NCI-H187 treated with DMSO at 0.1 percent for 48 hours (cell line): ENCODE measurements around the gene IGFBPL1.
"Not testable (repeated sequence)": the region's sequence is repeated elsewhere in the genome, so short reads cannot be mapped to it uniquely, and the experiment has no call there.

Source experiments
- DNase-seq: peaks from one replicate; lab custom pipeline; 2025; lab: John Stamatoyannopoulos, UW

The IGFBPL1 gene

DNA sequence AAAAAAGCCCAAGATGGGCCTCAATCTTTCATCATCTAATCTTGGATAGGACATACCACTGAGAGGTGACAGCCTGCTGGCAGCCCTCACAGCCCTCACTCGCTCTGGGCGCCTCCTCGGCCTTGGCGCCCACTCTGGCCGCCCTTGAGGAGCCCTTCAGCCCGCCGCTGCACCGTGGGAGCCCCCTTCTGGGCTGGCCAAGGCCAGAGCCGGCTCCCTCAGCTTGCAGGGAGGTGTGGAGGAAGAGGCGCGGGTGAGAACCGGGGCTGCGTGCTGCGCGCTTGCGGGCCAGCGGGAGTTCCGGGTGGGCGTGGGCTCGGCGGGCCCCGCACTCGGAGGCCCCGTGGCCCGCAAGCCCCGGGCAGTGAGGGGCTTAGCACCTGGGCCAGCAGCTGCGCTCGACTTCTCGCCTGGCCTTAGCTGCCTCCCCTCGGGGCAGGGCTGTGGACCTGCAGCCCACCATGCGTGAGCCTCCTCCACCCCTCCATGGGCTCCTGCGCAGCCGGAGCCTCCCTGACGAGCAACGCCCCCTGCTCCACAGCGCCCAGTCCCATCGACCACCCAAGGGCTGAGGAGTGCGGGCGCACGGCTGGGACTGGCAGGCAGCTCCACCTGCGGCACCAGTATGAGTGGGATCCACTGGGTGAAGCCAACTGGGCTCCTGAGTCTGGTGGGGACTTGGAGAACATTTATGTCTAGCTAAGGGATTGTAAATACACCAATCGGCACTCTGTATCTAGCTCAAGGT lies 46.7 kb downstream of the IGFBPL1 start:
- not testable (repeated sequence) for DNase-seq

DNA sequence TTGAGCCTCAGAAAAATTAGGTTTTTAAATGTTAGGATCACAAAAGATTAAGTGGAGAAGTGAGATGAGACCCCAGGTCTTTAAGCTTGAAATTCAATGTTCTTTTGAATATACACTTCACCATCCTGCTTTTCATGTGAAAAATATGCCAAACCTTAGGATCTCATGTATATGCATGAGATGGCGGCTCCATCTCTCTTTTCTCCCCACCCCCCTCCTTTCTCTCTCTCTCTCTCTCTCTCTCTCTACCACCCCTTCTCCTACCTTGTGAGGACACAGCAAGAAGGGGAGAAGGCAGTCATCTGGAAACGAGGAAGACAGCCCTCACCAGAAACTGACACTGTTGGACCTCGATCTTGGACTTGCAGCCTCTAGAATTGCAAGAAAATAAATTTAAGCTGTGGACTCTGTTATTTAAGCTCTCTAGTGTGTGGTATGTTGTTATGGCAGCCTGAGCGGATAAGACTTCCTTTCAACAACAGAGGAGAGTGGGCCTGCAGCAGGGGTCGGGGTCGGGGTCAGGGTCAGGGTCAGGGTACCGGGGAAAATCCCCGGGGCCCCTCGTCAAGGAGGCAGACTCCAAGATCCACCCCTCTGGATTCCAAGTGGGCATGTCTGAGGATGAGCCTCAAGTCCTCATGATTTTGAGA lies 48.1 kb downstream of the IGFBPL1 start:
- DNase-seq: no peak

DNA sequence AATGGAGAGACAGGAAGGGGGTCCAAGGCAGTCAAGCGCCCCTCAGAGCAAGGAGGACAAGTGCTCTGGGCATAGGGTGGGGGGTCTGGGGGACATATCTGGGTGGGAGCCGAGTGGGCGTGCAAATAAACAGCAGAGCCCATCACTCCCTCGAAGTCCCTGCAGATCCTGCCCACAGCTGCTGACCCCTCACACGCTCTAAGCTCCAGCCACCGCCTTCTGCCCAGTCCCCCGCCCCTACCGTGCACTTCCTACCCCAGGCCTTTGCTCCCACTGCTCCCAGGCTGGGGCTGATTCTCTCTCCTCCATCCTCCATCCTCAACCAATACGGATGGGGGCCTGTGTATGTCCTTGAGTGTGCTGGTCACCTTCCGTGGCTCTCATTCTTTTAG lies 48.7 kb downstream of the IGFBPL1 start:
- no peak for DNase-seq

DNA sequence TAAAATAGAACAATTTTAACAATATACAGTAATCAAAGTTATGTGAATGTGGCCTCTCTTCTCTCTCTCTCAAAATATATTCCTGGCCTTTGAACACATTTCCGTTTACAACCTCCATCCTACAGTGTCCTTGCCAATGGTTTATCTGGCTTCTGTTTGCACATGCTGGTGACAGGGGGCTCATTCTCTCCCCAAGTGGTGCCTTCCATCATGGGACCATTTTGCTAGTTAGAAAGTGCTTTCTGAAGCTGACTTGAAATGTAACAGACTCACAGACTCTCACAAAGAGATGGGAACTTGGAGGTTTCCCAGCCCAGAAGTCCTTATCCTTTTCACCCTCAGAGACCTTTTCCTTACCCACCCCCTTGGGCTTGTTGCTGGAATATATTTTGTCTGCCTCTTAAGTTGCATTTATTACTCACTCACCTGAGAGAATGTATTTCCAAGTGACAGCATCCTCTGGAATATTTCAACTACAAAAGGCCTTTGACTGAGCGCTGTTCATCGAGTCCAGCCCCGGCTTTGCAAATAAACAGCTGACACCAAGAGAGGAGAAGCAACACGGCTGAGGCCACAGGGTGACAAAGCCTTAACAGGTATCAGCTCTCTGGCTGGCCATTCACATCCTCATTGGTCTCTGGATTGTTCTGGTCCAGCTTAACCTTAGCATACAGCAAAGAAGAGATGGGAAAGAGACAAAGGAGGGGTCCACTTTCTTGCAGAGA lies 49.2 kb downstream of the IGFBPL1 start:
- DNase-seq: no peak

DNA sequence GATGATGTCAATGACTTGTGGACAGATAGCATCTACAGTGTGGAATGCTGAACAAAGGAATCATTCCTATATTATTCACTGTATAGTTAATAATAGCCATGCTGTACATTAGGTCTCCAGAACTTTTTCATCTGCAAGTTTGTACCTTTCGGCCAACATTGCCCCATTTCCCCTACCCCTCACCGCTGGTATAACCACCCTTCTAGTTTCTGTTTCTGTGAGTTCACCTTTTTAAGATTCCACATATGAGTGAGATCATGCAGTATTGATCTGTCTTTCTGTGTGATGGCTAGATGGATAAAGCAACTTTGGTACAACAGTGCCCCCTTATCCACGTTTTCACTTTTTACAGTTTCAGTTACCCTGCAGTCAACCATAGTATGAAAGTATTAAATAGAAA lies 50.6 kb downstream of the IGFBPL1 start:
- no peak for DNase-seq

DNA sequence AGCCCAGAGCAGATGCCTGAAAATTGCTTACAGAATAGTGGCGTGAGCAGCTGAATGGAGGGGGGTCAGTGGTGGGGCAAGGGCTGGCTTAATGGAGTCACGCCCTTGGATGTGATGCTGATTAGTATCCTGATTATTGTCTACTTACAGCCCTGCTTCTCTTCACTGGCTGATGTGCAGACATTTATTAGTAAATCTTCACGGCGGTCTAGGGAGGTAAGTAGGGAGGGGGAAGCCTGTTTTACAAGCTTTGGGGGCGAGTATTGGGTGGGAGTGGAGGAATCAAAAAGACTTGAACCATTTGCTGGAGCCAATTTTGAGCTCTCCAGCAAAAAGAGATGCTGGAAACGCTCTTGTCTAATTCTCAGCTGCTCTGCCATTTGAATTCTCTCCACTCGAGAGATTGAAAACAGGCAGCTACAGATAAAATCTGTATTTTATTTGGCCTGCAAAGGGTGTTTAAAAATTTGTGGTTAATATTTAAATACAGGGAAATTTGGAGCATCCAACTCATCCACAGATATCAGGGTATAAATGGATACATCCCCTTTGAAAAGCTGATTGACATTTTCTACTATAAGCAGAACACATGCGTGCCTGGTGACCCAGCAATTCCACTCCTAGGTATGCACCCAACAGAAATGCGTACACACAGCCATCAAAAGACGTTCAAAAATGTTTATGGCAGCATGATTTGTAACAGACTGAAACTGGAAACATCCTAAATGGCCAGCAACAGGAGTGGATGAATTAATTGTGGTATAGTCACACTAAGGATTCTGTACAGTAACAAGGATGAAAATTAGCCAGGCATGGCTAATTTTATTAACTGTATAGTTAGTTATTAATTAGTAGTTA lies 51.3 kb downstream of the IGFBPL1 start:
- no peak for DNase-seq

DNA sequence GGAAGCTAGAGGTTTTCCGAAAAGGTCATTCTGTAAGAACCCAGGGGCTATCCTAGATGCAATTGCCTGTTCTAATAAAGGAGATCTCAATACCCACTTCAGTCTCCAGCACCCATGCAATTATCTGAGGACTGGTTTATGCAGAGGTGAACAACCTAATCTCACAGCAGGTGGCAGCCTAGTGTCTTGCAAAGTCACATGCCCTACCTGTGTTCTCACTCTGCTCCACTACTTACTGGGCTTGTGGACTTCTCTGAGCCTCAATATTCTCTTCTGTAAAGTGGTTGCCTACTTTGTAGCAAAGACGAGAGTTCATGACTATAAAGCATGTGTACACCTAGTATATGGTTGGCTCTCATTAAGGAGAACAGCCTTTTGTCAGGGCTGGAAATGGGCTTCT lies 52.8 kb downstream of the IGFBPL1 start:
- no peak for DNase-seq

DNA sequence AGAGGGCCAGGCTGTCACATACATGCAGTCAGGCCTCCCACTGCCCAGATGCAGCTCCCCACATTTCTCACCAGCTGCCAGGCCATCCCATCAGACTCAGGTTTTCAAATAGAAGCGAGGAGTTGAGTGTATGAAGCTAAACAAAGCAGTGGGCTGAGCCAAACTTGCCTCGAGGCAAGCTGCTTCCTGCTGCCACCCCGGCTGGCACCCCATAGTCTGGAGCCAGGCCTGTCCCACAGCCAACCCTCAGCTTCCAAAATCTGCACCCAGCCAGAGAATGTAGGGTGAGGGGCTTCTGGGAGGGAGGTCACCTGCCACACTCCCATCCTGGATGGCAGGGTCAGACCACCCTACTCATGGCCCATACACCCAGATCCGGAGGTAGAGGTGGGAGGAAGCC lies 54.1 kb downstream of the IGFBPL1 start:
- DNase-seq: no peak

DNA sequence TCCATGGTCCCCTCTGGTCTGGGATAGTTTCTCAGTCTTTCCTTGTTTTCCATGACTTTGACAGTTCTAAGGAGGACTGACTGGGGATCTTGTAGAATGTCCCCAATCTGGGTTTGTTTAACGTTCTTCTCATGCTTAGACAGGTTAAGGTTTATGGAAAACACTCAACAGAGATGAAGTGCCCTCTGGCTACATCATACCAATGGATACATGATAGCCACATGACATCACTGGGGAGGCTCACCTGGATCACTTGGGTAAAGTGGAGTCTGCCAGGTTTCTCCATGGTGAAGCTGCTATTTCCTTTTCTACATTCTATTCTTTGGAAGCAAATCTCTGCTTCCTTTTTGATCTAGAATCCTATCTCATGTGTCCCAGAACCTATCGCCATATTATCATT lies 55.5 kb downstream of the IGFBPL1 start:
- DNase-seq: no peak

DNA sequence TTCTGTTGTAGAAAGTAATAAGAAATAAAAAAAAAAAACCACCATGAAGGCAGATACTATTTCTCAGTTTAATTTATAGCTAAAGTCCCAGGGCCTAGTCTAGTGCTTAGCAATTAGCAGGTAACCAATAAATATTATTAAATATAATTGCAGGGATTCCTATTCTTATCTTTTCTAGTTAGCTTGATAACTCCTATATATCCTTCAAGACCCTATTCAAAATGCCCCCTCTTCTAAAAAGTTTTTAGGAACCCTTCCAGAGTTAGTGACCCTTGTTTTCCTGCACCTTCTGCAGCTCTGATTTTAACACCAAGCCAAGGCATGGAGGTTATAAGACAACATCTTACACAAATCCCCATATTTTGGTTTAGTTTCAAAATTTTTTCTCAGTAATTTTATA lies 56.4 kb downstream of the IGFBPL1 start:
- DNase-seq: no peak

DNA sequence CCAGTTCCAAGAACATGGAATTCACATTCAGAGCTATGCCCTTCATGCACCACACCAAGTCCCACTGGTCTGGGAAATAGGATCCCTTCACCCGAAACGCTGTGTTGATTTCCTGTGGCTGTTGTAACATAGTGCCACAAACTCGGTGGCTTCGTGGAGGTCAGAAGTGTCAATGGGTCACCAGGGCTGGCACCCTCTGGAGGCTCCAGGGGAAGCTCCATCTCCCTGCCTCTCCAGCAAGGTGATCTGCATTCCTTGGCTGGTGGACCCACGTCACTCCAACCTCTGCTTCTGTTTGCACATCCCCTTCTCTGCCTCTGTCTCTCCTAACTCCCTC lies 60.7 kb downstream of the IGFBPL1 start:
- DNase-seq: no peak

DNA sequence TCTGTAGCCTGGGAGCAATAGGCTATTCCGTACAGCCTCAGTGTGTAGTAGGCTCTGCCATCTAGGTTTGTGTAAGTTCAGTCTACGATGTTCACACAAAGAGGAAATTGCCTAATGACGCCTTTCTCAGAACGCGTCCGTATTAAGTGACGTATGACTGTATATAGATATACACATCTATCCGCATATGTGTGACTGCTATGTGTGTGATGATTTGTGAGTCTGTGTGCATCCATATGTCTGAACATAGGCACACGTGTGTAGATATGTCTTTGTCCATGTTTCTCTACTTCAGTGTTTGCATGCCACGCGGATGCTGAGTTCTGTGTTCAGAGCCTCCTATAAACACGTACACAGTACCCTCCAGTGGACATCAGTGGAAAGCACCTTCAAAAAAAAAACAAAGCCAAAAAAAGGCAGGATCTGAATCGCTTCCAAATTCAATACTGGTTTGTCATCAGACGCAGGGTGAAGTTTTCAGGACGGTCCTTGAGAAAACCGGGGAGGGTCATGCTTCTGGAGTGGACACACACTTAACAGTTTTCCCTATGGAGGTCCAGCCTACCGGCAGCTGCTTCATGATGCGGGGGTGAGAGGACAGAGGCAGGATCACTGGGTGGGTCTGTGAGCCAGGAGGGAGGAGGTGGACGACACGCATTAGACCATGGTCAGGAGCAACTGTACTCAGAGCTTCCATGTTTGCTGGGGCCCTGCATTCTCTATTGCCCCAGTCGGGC lies 61.2 kb downstream of the IGFBPL1 start:
- no peak for DNase-seq

DNA sequence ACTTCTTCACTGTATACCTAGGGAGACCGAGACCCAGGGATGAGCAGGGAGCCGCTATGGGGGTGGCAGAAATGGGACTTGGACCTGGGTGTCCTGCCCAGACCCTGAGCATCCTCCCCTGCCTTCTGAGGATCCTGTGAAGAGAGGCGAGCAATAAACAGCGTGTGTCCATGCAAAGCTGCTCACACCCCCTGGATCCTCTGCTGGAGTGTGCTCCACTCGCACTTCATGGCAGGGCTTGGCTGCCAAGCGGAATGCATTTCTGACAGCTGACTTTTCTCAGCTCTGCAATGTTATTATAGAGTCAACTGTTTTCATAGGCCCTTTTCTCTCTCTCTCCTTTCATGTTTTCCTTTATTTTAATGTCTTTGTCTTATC lies 62.8 kb downstream of the IGFBPL1 start:
- DNase-seq: no peak

DNA sequence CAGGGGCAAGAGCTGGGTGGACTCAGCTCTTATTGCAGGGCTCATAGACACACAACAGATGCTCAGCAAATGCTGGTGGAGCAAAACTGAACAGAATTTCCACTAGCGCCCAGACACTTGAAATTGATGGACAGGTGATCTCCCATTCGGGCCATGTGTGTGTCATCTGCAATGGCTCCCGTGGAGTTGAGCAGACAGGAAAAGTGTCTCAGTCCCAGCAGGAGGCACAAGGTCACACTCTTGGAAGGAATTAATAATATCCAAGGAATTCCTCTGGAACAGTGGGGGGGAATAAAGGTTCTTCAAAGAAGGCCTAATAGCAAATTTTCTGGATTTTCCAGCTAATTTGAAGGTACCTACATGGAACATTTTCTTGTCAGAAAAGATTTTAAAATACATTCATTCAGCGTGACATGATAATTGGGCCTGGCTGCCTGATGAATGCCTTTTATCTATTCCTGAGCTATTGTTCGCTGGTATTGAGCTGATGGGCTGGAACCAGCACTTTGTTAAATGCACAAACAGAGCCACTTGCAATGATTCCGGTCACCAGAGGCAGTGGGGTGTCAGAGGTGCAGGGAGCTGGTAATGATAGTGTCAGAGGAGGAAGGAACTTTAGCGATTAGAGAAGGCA lies 63.3 kb downstream of the IGFBPL1 start:
- no peak for DNase-seq

DNA sequence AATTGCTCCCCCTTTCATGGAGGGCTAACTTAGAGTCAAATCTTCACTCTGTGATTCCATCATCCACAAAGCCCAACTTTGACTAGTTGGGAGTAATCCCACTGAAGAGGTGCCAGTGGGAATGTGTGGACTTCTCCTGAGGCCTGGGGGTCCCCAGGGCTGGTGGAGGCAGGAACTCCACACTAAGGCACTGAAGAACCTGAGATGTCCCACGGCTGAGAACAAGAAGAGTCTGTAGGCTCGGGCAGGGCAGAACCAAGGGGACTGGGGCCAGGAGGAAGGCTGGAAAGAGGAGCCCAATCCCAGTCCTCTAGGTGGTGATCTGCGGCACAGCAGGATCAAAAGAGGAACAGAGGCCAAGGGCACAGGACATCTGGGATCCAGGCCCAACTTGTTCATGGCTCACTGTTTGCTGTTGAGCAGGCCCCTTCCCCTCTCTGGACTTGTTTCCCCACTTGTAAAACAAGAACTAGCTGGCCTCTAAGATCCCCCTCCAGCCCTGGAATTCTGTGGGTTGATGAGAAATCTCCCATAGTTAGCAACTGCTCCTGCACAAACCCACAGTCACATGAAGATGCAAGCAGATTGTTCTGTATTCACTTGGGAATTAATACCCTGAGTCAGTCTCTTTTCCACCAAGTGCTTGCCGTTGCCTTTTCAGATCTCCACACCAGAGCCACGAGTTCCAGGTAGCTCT lies 64.4 kb downstream of the IGFBPL1 start:
- DNase-seq: no peak

DNA sequence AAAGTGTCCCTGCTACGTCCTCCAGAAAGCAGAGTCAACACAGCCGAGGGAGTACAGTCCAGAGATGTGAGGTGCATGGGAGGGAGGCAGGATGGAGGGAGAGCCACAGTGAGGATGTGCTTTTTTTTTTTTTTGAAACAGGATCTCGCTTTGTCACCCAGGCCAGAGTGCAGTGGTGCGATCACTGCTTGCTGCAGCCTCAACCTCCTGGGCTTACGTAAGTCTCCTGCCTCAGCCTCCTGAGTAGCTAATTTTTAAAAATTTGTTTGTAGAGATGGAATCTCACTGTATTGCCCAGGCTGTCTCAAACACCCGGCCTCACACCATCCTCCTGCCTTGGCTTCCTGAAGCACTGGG lies 65.0 kb downstream of the IGFBPL1 start:
- no peak for DNase-seq

DNA sequence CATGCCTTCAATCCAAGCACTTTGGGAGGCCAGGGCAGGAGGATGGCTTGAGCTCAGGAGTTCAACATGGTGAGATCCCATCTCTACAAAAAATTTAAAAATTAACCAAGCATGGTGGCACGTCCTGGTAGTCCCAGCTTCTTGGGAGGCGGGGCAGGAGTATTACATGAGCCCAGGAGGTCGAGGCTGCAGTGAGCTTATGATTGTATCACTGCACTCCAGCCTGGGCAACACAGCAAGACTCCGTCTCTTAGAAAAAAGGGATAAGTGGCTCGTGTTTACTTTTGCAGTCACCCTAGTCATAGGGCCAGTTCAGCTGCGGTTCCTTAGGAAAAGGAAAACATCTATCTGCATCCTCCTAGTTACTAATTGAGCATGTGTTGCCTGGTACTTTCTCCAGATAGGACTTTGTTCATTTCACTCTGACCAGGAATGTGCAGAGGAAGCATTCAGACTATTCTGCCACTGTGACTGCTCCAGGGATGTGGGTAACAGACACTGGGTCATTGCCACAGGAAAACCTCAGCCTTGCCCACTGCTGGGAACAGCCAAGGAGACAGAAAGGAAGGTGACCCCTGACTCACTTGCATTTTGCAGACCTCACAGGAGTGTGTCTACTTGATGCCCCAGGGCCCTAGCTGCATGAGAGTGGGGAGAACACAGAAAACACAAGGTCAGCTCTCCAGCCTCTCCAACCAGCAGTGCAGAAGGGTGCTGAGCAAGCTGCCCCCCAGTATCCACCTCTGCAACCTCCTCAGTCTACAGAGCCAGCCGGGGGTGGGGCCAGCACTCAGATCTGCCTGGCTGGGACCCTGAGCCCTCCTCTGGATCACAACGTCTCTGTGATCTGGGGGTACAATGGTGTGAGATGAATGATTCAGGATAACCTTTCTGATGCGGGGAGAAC lies 65.6 kb downstream of the IGFBPL1 start:
- DNase-seq: no peak

DNA sequence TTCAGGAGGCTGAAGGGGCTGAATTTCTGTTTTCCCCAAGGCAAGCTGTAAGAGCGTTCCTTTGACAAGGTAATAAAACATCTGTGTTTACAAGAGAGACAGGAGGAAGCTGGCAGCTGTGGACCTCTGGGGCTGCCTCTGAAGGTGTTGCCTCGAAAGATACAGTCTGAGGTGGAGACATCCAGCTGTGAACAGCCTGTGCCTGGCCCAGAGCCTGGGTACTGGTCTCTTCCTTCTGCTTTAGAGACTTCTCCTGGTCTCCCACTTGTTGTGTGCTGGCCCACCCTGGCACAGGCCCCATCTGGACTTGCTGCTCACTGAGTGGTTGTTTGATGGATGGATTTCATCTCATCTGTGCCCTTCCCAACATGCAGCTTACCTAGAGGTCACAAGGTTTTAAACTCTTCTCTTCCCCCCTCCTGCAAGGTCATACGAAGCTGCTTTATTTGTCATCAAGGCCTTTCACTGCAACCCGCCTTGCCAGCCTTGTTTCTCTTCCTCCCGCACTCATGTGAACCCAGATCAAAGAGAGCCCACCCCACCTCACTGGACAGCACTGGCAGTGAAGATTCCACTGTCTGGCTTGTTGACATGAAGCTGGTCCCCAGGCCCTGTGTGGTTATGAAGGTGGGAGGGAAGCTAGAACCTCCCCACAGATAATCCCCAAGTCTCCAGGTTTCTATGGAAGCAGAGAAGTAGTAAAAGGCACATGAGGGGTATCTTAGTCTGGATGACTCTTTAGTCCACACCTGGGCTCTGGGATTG lies 66.7 kb downstream of the IGFBPL1 start:
- no peak for DNase-seq

DNA sequence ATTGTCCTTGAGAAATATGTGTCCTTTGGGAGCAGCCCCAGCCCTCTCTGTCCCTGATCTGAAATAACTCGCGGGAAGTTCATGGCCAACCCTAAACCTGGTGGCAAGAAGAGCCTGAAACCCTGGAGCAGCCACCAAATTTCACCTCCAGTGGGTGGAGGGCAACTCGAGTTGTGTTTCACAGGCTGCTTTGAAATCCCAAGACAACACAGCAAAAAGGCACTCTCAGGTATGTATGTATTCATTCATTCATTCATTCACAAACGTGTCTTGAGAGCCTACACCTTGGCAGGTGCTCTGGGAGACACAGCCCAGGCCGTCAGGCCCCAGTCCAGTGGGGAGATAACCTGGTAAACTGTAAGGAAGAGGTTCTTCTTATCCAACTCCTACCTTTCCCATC lies 67.4 kb downstream of the IGFBPL1 start:
- no peak for DNase-seq
